PC-9 (cell line): Measurements from ENCODE around the gene ARFGAP3. TPM values are rescaled to one million over a fixed set of nuclear protein-coding genes. Genes with fewer than 3 reads are reported as not detected.

Experiments used
- BruUV-seq: library from RNA; stranded (reverse); fragments of 400-500 nt; replicated peaks from 2 replicates; lab custom pipeline; 2021; lab: Mats Ljungman, UMichigan
- CTCF ChIA-PET: fragments of 300-600 bp; sonication (Branson Sonifier 250); formaldehyde crosslinking; loops from one replicate; lab custom pipeline; 2022; ENCODE audit warnings: antibody characterized with exemption; lab: Charles Lee
- POLR2A ChIA-PET: fragments of 300-600 bp; sonication (Branson Sonifier 250); formaldehyde crosslinking; loops from one replicate; lab custom pipeline; 2022; ENCODE audit warnings: antibody characterized with exemption; ENCODE audit not compliant: unreplicated experiment; lab: Charles Lee
- DNase-seq, 2 experiments: peaks; one replicate each; pipeline versions ENCODE4 v3.0.0 to v3.0.0-alpha.2; 2015 to 2022; ENCODE audit warnings: mixed read lengths in 1 of 2
- H2AFZ ChIP-seq: fragments of 200-600 bp; sonication (generic); 2 replicates; pipeline ENCODE4 v1.8.1; 2017; ENCODE audit warnings: antibody characterized with exemption
- H3F3A ChIP-seq: fragments of 200-600 bp; sonication (generic); 2 replicates; pipeline ENCODE4 v1.8.1; 2017; ENCODE audit warnings: antibody characterized with exemption, mild to moderate bottlenecking, low read depth; ENCODE audit not compliant: insufficient read depth
- H3K27ac ChIP-seq: fragments of 200-600 bp; sonication (generic); 2 replicates; pipeline ENCODE4 v1.6.1; 2016; ENCODE audit warnings: mixed run types
- H3K27me3 ChIP-seq: fragments of 200-600 bp; sonication (generic); 2 replicates; pipeline ENCODE4 v1.6.1; 2016; ENCODE audit warnings: low read depth, mixed run types; ENCODE audit not compliant: insufficient read depth
- H3K36me3 ChIP-seq: fragments of 200-600 bp; sonication (generic); 2 replicates; pipeline ENCODE4 v1.6.1; 2016; ENCODE audit warnings: low read depth, mixed run types
- H3K4me1 ChIP-seq: fragments of 200-600 bp; sonication (generic); replicated peaks from 2 replicates; pipeline ENCODE4 v1.6.1; 2016; ENCODE audit warnings: mixed run types; ENCODE audit not compliant: insufficient read depth
- H3K4me2 ChIP-seq: fragments of 200-600 bp; sonication (generic); 2 replicates; pipeline ENCODE4 v1.6.1; 2017; ENCODE audit warnings: mixed run types
- H3K4me3 ChIP-seq: fragments of 200-600 bp; sonication (generic); 2 replicates; pipeline ENCODE4 v1.6.1; 2016; ENCODE audit warnings: mixed run types
- H3K79me2 ChIP-seq: fragments of 200-600 bp; sonication (generic); 2 replicates; pipeline ENCODE4 v1.6.1; 2017; ENCODE audit warnings: low read depth, mixed run types
- H3K9me2 ChIP-seq: fragments of 200-600 bp; sonication (generic); 2 replicates; pipeline ENCODE4 v1.8.1; 2017; ENCODE audit warnings: mild to moderate bottlenecking; ENCODE audit not compliant: insufficient read depth
- H3K9me3 ChIP-seq: fragments of 200-600 bp; sonication (generic); 2 replicates; pipeline ENCODE4 v1.8.1; 2016; ENCODE audit warnings: low read depth; ENCODE audit not compliant: insufficient read depth
- H4K20me1 ChIP-seq: fragments of 200-600 bp; sonication (generic); 2 replicates; pipeline ENCODE4 v1.8.1; 2017; ENCODE audit not compliant: insufficient read depth
- EZH2 ChIP-seq: fragments of 200-600 bp; sonication (generic); IDR thresholded peaks from 2 replicates; pipeline ENCODE4 v1.8.0; 2017; ENCODE audit warnings: antibody characterized with exemption, low read depth
- intact Hi-C: fragments of 100-400 bp; cut with micrococcal nuclease; formaldehyde crosslinking; loops from one replicate; pipeline ENCODE4 v1.10.0; 2022; ENCODE audit not compliant: unreplicated experiment
- total RNA-seq: library from RNA; stranded (reverse); gene quantifications from 2 replicates; pipeline ENCODE4 v1.2.3, GENCODE V29; 2021
- TF ChIP-seq, protein P1 (sequence below): fragments of 200-600 bp; sonication (generic); conservative IDR thresholded peaks from 2 replicates; pipeline ENCODE4 v1.6.1; 2017; ENCODE audit warnings: mixed run types, antibody characterized with exemption, mild to moderate bottlenecking, moderate library complexity

ARFGAP3 gene
- total RNA-seq, 1 experiment from 2014 or later = 29.1 TPM

DNA sequence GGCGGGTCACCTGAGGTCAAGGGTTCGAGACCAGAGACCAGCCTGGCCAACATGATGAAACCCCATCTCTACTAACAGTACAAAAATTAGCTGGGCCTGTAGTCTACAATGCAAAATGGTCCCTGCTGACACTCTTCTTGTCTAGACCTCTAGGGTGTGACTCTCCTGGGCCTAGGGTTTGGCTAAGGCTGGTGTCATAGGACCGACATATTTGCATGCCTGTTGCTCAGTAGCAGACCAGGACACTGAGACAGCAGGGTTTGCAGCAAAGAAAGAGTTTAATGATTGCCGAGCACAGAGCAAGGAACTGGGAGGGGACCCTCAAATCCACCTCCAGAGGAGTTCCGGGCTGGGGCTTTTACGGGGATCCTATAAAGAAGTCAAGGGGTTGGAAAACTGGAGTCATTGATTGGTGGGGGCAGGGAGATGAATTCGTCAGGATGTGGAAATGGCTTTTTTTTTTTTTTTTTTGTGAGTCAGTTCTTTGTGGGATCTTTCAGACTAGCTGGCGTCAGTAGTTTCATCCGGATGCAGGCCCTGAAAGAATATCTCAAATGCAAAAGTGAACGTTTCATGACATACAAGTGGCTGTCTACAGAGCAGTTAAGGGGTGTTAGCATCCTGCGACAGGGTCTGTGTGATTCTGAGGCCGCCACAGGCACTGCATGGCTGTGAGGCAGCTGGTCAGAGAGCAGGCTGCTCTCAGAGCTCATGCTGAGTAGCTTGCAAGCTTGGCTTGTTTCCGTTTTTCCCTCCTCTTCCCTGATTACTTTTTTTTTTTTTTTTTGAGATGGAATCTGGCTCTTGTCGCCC, 109.2 kb downstream of the ARFGAP3 start:
- Histone ChIP-seq H3K4me3 (no peak overlapping the region), H3K9me2 (no peaks in the 10 kb centered on the region), H4K20me1 (no peaks in the 10 kb centered on the region), H3K4me2 (no peak overlapping the region), H3F3A (peaks cover 22% of the 10 kb centered on the region), H3K27me3 (no peaks in the 10 kb centered on the region), H3K27ac (no peak overlapping the region), H3K79me2 (no peaks in the 10 kb centered on the region), H3K36me3 (no peaks in the 10 kb centered on the region), H2AFZ (no peak overlapping the region), H3K9me3 (no peaks in the 10 kb centered on the region), H3K4me1 (peaks cover 25% of the 10 kb centered on the region)
- ChIA-PET POLR2A (interaction anchor here (0.6 kb wide), 1 partner anchor 801 kb away, joined by 4 read pairs; the partner anchor contains the start of gene CENPM), CTCF (interaction anchor here (0.7 kb wide), 1 partner anchor 939 kb away, joined by 3 read pairs; no protein-coding TSS in a partner anchor)
- no TSS peak for BruUV-seq
- TF ChIP-seq, protein P1, sequence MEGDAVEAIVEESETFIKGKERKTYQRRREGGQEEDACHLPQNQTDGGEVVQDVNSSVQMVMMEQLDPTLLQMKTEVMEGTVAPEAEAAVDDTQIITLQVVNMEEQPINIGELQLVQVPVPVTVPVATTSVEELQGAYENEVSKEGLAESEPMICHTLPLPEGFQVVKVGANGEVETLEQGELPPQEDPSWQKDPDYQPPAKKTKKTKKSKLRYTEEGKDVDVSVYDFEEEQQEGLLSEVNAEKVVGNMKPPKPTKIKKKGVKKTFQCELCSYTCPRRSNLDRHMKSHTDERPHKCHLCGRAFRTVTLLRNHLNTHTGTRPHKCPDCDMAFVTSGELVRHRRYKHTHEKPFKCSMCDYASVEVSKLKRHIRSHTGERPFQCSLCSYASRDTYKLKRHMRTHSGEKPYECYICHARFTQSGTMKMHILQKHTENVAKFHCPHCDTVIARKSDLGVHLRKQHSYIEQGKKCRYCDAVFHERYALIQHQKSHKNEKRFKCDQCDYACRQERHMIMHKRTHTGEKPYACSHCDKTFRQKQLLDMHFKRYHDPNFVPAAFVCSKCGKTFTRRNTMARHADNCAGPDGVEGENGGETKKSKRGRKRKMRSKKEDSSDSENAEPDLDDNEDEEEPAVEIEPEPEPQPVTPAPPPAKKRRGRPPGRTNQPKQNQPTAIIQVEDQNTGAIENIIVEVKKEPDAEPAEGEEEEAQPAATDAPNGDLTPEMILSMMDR = no peak
- TF ChIP-seq EZH2 = no peak
- DNase-seq = no peak
- intact Hi-C loops = no loop called here

Other genes starting within 250 kb of the ARFGAP3 start
- 60.1 and 62.9 TPM in 2 replicates for gene POLDIP3, start 242.4 kb downstream of the ARFGAP3 start, total RNA-seq
- 0.79 and 1.1 TPM in 2 replicates for gene ATP5MGL, start 216.7 kb downstream of the ARFGAP3 start, total RNA-seq
- gene CYB5R3, start 207.9 kb downstream of the ARFGAP3 start, total RNA-seq = 97.6 and 106 TPM in 2 replicates
- gene A4GALT, start 136.4 kb downstream of the ARFGAP3 start, total RNA-seq = 17.1 and 19.3 TPM in 2 replicates
- gene PACSIN2, start 157.9 kb upstream of the ARFGAP3 start, total RNA-seq = 102 and 103 TPM in 2 replicates
- gene TTLL1, start 232.1 kb upstream of the ARFGAP3 start, total RNA-seq = 7.8 and 11.2 TPM in 2 replicates